Activated CD8-positive, alpha-beta memory T cell treated with anti-CD3 and anti-CD28 coated beads for 1 hour (primary cell): ENCODE results near the gene TRPC1.
"Not testable (repeated sequence)": the region's sequence is repeated elsewhere in the genome, so short reads cannot be mapped to it uniquely, and the experiment has no call there.

Experiments
- DNase-seq, 2 donors: peaks; one replicate each; pipeline ENCODE4 v3.0.0-alpha.2; 2020; ENCODE audit warnings: low read depth in 1 of 2; ENCODE audit errors: extremely low read depth in 1 of 2

Gene TRPC1

DNA sequence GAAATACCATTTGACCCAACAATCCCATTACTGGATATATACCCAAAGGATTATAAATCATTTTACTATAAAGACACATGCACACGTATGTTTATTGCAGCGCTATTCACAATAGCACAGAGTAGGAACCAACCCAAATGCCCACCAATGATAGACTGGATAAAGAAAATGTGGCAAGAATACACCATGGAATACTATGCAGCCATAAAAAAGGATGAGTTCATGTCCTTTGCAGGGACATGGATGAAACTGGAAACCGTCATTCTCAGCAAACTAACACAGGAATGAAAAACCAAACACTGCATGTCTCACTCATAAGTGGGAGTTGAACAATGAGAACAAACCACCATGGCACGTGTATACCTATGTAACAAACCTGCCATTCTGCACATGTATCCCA, 26.7 kb downstream of the TRPC1 start:
- not testable (repeated sequence) for DNase-seq

DNA sequence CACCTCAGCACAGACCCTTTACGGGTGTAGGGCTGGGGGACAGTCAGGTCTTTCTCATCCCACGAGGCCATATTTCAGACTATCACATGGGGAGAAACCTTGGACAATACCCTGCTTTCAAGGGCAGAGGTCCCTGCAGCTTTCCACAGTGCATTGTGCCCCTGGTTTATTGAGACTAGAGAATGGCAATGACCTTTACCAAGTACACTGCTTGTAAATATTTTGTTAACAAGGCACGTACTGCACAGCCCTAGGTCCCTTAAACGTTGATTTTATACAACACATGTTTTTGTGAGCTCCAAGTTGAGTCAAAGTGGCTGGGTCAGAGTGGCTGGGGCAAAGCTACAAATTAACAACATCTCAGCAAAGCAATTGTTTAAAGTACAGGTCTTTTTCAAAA, 28.8 kb downstream of the TRPC1 start:
- not testable (repeated sequence) for DNase-seq

DNA sequence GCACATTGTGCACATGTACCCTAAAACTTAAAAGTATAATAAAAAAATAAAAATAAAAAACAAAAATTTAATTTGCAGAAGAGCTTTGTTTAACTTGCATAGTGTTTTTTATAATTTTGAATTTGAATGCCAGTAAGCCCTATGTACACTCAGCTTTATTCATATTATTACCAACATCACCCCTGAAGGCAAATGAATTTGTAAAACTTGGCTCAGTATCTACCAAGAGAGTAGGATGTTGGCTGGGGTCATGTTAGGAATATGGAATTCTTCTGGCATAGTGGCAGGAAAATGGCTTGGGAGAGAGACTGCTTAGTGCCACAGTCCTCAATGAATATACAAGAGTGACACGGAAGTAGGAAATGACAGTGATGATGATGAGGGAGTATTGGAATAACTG, 30.7 kb downstream of the TRPC1 start:
- DNase-seq: no peak

DNA sequence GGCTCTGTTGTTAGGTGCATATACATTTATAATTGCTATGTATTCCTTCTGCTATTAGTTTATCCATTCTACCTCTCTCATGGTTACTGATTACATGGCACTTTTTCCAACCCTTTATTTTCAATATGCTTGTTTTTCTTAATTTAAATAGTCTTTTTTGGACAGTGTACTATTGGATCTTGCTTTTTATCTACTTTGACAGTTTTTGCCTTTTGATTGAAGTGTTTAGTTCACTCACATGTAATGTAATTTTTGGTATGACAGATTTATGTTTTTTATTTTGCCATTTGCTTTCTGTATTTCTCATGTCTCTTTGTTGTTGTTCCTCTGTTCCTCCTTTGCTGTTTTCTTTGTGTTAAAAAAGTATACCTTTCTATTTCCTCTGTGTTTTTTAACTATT, 44.5 kb downstream of the TRPC1 start:
- DNase-seq: no peak

GRCh38 chr3:142777927-142778326, 54.1 kb downstream of the TRPC1 start:
- no peak for DNase-seq

- DNase-seq: no peak
Observed at GRCh38 chr3:142778541-142778940, 54.7 kb downstream of the TRPC1 start.

DNA sequence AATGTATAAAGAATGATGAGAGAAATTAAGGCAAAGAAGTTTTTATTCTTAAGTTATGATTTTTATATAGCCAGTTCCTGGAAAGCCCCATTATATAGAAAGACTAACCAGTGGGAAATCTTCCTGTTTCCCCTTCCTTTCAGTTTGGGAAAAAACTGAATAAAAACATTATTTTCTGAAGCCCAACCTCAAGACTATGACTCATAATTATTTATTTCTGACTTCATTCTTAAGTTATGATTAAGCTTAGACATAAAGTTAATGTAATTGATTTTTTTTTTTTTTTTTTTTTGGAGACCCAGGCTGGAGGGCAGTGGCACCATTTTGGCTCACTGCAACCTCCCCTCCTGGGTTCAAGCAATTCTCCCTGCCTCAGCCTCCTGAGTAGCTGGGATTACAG, 55.8 kb downstream of the TRPC1 start:
- no peak for DNase-seq

DNA sequence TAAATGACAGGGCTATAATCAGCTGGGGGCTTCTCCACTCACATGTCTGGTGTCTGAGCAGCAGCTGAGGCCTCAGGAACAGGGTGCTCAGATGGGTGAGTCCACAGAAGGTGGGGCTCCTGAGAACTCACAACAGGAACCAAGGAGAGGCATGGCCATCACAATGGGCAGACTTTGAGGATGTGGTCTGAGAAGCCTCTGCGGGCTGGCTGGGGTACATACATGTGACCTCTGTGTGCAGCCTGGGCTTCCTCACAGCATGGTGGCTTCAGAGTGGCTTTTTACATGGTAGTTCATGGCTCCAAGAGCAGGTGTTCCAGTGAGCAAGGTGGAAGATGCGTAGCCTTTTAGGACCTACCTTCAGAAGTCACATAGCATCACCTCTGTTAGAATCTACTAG, 58.8 kb downstream of the TRPC1 start:
- no peak for DNase-seq

GRCh38 chr3:142784228-142784627, 60.4 kb downstream of the TRPC1 start:
- DNase-seq: no peak

- DNase-seq: no peak
Observed at GRCh38 chr3:142785996-142786395, 62.2 kb downstream of the TRPC1 start.

GRCh38 chr3:142787719-142788118, 63.9 kb downstream of the TRPC1 start:
- DNase-seq: no peak

DNA sequence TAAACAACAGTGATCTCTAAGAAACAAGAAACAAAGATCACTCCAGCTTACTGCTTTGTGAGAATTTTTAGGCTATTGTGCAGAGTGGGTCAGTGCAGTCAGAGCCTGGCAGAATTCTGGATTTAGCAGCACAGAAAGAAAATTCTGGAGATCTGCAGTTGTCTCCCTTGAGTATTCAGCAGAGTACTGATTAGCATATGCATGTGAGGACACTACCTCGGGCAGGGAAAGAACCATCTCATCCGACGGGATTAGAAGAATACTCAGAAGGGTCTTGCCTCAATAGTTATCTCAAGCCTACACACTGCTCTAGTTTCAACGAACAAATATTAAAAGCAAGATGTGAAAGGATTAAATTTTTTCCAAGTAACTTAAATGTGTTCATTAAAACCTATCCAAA, 70.7 kb downstream of the TRPC1 start:
- DNase-seq: no peak

- DNase-seq: no peak
Observed at GRCh38 chr3:142795332-142795731, 71.5 kb downstream of the TRPC1 start.

DNA sequence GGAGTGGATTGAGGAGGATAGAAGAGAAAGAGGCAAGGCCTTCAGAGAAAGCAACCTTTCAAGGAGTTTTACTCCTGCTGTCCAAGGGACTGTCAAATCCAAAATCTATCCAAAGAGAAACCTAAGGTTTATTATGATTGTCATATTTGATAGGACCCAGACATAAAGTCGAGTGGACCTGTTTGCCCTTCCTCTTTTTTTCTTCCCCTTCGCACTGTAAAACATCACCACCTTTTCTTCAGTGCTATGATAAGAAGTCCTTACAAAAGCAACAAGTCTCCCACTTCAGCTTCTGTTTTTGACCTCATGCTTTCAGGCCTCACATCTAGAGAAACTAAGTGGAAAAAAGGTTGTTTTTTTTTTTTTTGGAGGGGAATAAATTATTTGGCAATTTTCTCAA, 73.0 kb downstream of the TRPC1 start:
- no peak for DNase-seq

GRCh38 chr3:142801746-142802145, 77.9 kb downstream of the TRPC1 start:
- no peak for DNase-seq

DNA sequence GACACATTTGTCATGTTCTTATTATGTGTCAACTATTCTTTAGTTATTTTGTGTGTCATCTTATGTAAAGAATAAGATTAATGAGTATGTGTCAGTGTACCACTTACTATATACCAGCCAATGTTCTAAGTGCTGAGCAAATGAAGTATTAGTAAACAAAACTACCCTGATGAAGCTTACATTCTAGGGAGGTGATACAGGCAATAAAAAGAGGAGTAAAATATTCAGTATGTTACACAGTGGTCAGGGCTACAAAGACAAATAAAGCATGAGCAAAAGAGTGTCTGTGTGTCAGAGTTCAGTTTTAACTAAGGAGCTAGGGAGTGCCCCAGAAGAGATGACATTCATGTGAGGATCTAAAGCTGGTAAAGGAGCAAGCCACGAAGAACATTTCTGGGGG, 79.1 kb downstream of the TRPC1 start:
- DNase-seq: no peak

DNA sequence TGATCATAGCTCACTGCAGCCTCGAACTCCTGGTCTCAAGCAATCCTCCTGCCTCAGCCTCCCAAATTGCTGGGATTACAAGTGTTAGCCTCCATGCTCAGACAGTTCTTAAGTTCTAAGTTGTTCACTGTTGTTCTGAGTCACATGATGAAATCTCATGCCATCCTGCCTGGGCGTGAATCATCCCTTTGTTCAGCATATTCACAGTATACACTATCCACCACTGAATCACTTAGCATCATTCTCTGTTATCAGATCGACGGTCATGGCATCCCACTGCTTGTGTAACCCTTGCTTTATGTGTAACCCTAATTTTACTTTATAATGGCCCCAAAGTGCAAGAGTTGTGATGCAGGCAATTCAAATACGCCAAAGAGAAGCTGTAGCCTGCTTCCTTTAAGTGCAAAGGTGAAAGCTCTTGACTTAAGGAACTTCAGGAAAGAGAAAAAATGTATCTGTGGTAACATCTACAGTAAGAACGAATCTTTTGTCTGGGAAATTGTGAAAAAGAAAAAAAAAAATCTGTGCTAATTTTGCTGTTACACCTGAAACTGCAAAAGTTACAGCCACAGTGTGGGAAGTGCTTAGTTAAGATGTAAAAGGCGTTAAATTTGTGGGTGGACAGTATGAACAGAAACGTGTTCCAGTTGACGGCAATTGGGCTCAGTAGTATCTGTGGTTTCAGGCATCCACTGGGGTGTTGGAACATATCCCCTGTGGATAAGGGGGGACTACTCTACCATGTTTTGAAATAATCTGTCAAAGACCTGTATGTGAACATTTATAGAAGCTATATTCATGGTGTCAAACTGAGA, 84.5 kb downstream of the TRPC1 start:
- no peak for DNase-seq

GRCh38 chr3:142809259-142809658, 85.4 kb downstream of the TRPC1 start:
- DNase-seq: no peak

DNA sequence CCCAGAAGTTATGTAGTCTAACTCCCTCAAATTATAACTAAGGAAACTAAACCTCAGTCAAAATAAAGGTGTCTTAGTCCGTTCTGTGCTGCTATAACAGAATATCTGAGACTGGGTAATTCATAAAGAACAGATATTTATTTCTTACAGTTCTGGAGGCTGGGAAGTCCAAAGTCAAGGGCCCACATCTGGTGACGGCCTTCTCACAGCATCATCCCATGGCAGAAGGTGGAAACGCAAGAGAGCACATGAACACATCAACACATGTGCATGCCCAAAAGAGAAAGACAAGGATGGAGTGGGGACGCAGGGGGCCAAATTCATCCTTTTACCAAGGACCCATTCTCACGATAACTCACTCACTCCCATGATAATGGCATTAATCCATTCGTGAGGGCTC, 92.0 kb downstream of the TRPC1 start:
- DNase-seq: no peak

DNA sequence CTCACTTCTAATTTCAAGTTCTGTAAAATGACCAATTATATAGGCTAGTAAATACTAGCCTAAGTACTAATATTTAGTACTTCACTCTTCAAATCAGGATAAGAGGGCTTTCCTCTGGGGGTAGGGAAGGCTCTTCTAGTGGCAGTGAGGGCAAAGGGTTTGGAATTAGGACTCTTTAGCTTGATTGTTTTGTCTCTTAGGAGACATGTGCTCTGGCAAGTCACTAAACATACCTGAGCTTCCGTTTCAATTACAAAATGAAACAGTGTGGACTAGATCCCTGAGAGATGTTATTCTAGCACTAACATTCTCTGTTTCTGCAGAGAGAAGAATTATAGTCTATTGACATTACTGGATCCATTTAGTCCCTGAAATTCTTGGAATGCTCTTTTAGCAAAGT, 93.5 kb downstream of the TRPC1 start:
- no peak for DNase-seq

GRCh38 chr3:142817897-142818296, 94.1 kb downstream of the TRPC1 start:
- no peak for DNase-seq

DNA sequence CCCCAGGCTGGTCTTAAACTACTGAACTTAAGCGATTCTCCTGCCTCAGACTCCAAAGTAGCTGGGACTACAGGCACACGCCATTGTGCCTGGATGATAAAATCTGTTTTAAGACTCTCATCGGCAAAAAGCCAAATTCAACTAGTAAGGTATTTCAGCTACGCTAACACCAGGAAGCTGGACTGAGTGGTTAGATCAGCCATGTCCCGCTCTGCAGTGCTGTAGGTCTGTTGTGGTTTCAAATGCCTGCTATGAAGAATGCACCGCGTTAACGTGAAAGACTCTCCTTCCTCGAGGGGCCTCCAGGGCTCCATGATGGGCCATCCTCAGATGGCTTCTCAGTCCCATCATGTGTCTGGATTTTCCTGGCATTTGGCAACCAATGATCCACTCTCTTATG, 94.8 kb downstream of the TRPC1 start:
- no peak for DNase-seq

GRCh38 chr3:142819179-142819578, 95.3 kb downstream of the TRPC1 start:
- no peak for DNase-seq
